HUES48 (cell line): ENCODE data around the gene PAPPA.

Experiments used
- H3K27ac ChIP-seq: one replicate; pipeline ENCODE4 v1.7.0; 2013; ENCODE audit warnings: low read depth, low read length, inconsistent platforms
- H3K27me3 ChIP-seq: 2 replicates; pipeline ENCODE4 v1.6.1; 2013; ENCODE audit warnings: mild to moderate bottlenecking, low read length; ENCODE audit not compliant: control insufficient read depth, insufficient read depth
- H3K36me3 ChIP-seq: 2 replicates; pipeline ENCODE4 v1.6.1; 2013; ENCODE audit warnings: low read length; ENCODE audit not compliant: control insufficient read depth, insufficient read depth
- H3K4me1 ChIP-seq: 2 replicates; pipeline ENCODE4 v1.6.1; 2013; ENCODE audit warnings: mild to moderate bottlenecking, low read length; ENCODE audit not compliant: control insufficient read depth, insufficient read depth
- H3K4me3 ChIP-seq: 2 replicates; pipeline ENCODE4 v1.5.1; 2013; ENCODE audit warnings: mild to moderate bottlenecking, low read depth, low read length
- H3K9ac ChIP-seq: 2 replicates; pipeline ENCODE4 v1.6.1; 2013; ENCODE audit warnings: mild to moderate bottlenecking, low read depth, low read length, moderate library complexity
- H3K9me3 ChIP-seq: 2 replicates; pipeline ENCODE4 v1.6.1; 2013; ENCODE audit warnings: low read length; ENCODE audit not compliant: control insufficient read depth, insufficient read depth

PAPPA gene

DNA sequence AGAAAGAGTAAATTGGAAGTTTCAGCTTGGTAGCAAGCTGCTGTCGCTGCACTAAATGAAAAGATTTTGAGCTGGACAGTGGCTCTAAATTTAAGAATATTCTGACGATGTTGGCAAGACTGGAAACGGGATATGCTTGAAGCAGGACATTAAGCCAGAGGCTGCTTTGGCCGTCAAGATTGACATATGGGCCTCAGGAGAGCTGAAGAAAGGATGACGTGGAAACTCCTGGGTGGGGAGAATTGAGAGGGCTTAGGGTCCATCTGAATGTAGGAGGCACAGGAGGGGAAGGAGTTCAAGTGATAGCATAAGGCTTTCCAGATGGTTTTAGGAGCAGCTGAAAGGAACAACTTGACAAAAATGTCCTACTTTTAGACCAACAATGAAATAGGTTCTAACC, 108.9 kb downstream of the PAPPA start:
- Histone ChIP-seq H3K27me3 (peaks cover 11% of the 10 kb centered on the region; the same call in 1 of the 2 replicates), H3K9ac (no peak overlapping the region), H3K9me3 (no peaks in the 10 kb centered on the region), H3K27ac (no peak overlapping the region), H3K4me1 (no peaks in the 10 kb centered on the region), H3K36me3 (no peaks in the 10 kb centered on the region), H3K4me3 (no peak overlapping the region)

DNA sequence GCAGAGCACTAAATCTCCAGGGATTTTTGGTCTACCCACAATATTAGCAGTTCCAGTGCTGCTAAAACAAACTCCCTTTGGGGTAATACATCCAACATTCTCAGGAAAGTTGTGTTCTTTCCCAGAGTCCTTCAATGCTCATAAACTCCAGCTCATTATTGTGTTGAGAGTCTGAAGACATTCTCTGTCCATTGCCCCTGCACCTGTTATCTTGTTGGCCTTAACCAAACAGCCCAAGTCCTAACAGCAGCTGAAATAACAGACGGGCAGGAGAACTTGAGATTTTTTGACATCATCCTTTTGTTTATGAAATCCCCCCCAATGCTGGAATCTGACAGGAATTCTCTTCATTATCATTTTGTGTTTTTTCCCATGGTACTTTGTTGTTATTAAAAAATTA, 110.8 kb downstream of the PAPPA start:
- H3K4me1 ChIP-seq: no peaks in the 10 kb centered on the region
- no peaks in the 10 kb centered on the region for H3K36me3 ChIP-seq
- no peak overlapping the region for H3K27ac ChIP-seq
- no peak overlapping the region for H3K9ac ChIP-seq
- no peaks in the 10 kb centered on the region for H3K9me3 ChIP-seq
- H3K27me3 ChIP-seq: peaks cover 21% of the 10 kb centered on the region
- no peak overlapping the region for H3K4me3 ChIP-seq

DNA sequence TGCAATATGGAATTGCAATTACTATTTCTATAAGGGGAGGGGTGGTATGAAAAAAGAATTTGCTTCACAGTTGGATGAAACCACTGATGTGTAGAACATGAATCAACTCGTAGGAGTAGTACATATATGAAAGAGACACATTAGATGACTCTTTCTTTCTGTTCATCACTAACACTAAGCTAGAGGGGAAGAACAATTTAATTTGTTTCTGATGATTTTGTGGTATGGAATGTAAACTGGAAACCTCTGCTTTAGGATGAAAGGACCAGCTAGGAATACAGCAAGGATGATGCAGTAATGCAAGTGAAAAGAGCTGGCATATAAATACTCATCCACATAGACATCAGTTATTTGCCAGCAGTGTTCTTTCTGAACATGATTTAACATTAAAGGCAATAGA, 113.4 kb downstream of the PAPPA start:
- no peaks in the 10 kb centered on the region for H3K9me3 ChIP-seq
- H3K9ac ChIP-seq: no peak overlapping the region
- no peak overlapping the region for H3K4me3 ChIP-seq
- H3K27ac ChIP-seq: no peak overlapping the region
- no peaks in the 10 kb centered on the region for H3K36me3 ChIP-seq
- H3K4me1 ChIP-seq: peaks cover 12% of the 10 kb centered on the region
- H3K27me3 ChIP-seq: peaks cover 47% of the 10 kb centered on the region

GRCh38 chr9:116269250-116269649, 115.7 kb downstream of the PAPPA start:
- peaks cover 23% of the 10 kb centered on the region for H3K4me1 ChIP-seq

GRCh38 chr9:116270546-116270945, 117.0 kb downstream of the PAPPA start:
- Histone ChIP-seq H3K4me3 (no peak overlapping the region), H3K9ac (no peak overlapping the region), H3K27me3 (peaks cover 77% of the 10 kb centered on the region)

More at GRCh38 chr9:116269250-116269649, 115.7 kb downstream of the PAPPA start:
- Histone ChIP-seq H3K27ac (no peak overlapping the region), H3K27me3 (peaks cover 67% of the 10 kb centered on the region), H3K9me3 (no peaks in the 10 kb centered on the region), H3K4me3 (no peak overlapping the region), H3K9ac (no peak overlapping the region), H3K36me3 (no peaks in the 10 kb centered on the region)

GRCh38 chr9:116271340-116271739, 117.7 kb downstream of the PAPPA start:
- Histone ChIP-seq H3K4me3 (no peak overlapping the region), H3K4me1 (peaks cover 35% of the 10 kb centered on the region)

More at GRCh38 chr9:116270546-116270945, 117.0 kb downstream of the PAPPA start:
- H3K9me3 ChIP-seq: no peaks in the 10 kb centered on the region
- H3K27ac ChIP-seq: no peak overlapping the region
- H3K4me1 ChIP-seq: peaks cover 27% of the 10 kb centered on the region
- H3K36me3 ChIP-seq: no peaks in the 10 kb centered on the region

DNA sequence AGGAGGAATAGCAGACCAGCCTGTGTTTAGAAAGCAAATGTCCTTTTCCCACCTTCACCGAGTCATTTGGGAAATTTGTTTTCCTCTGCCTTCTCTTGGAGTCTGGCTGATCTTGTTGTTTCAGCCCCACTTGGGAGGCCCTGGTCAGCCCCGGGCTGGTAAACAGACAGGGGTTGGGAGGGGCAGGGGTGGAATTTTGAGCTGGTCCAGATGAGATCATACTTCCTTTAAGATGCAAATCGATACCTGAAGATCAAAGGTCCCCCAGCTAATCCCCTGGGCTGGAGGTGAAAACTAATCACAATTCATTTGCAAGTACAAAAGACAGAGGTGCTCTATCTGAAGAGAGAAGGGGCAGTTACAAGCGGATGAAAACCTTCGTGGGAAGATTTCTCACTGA, 118.4 kb downstream of the PAPPA start:
- no peak overlapping the region for H3K9ac ChIP-seq
- peaks cover 37% of the 10 kb centered on the region for H3K4me1 ChIP-seq
- no peaks in the 10 kb centered on the region for H3K36me3 ChIP-seq
- H3K27me3 ChIP-seq: peaks cover 84% of the 10 kb centered on the region
- no peak overlapping the region for H3K4me3 ChIP-seq
- H3K9me3 ChIP-seq: no peaks in the 10 kb centered on the region
- peak overlapping the region; percentile 81 for H3K27ac ChIP-seq

More at GRCh38 chr9:116271340-116271739, 117.7 kb downstream of the PAPPA start:
- H3K36me3 ChIP-seq: no peaks in the 10 kb centered on the region
- H3K27me3 ChIP-seq: peaks cover 80% of the 10 kb centered on the region
- peak overlapping the region; percentile 76 for H3K27ac ChIP-seq
- no peak overlapping the region for H3K9ac ChIP-seq
- H3K9me3 ChIP-seq: no peaks in the 10 kb centered on the region

DNA sequence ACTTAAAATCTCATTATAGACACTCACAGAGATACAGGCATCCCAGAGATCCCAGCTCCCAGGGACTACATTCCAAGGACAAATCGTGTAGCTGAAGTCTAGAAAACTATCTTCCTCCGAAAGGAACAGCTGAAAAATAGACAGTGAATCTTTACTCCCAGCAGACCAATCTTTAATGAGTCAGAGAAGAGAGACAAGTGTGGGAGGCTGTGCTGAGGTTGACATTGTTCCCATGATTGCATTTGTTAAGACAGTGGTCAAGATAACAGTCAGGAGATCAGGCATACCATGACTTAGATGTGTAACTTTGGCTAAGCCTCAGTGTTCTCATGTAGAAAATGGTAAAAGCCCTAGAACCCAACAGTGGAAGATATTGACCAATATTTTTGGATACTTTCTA, 120.7 kb downstream of the PAPPA start:
- Histone ChIP-seq H3K9me3 (no peaks in the 10 kb centered on the region), H3K4me3 (no peak overlapping the region), H3K9ac (no peak overlapping the region), H3K27me3 (peaks cover 93% of the 10 kb centered on the region), H3K36me3 (no peaks in the 10 kb centered on the region), H3K4me1 (peaks cover 55% of the 10 kb centered on the region), H3K27ac (no peak overlapping the region)

GRCh38 chr9:116275418-116276195, 122.0 kb downstream of the PAPPA start:
- Histone ChIP-seq H3K27ac (no peak overlapping the region), H3K4me1 (peaks cover 68% of the 10 kb centered on the region), H3K27me3 (peaks cover 88% of the 10 kb centered on the region)

DNA sequence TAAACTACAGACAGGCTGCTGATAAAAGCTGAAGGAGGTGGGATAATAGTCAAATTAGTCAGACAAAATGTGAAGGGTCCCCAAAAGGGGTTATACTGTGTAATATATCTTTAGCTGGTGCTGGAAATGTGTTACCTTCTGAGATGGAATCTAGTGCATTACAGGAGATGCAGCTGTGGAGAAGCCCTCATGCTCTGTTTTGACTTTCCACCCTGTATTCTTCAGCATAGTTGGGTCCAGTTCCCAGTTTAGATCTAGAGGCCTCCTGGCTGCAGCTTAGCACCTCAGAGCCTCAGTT, 122.6 kb downstream of the PAPPA start:
- Histone ChIP-seq H3K4me3 (no peak overlapping the region), H3K27ac (no peak overlapping the region), H3K4me1 (peaks cover 69% of the 10 kb centered on the region), H3K9me3 (no peaks in the 10 kb centered on the region), H3K9ac (no peak overlapping the region), H3K27me3 (peaks cover 88% of the 10 kb centered on the region), H3K36me3 (no peaks in the 10 kb centered on the region)

More at GRCh38 chr9:116275418-116276195, 122.0 kb downstream of the PAPPA start:
- Histone ChIP-seq H3K4me3 (no peak overlapping the region), H3K9ac (no peak overlapping the region), H3K36me3 (no peaks in the 10 kb centered on the region), H3K9me3 (no peaks in the 10 kb centered on the region)

GRCh38 chr9:116276651-116277121, 123.1 kb downstream of the PAPPA start:
- H3K36me3 ChIP-seq: no peaks in the 10 kb centered on the region
- no peak overlapping the region for H3K27ac ChIP-seq
- H3K9me3 ChIP-seq: no peaks in the 10 kb centered on the region
- H3K9ac ChIP-seq: no peak overlapping the region
- H3K4me1 ChIP-seq: peaks cover 69% of the 10 kb centered on the region
- H3K27me3 ChIP-seq: peaks cover 88% of the 10 kb centered on the region
- H3K4me3 ChIP-seq: no peak overlapping the region
